NOMO-1 (cell line): ENCODE results near the gene AAK1.
A peak's percentile ranks its signal among the peaks of the same experiment; 100 is the strongest.

Experiments
- DNase-seq, 2 experiments: peaks; one replicate each; lab custom pipeline; 2025; ENCODE audit not compliant: unreplicated experiment in 2 of 2; lab: John Stamatoyannopoulos, UW

The AAK1 gene

GRCh38 chr2:69547984-69548715, 95.4 kb downstream of the AAK1 start:
- DNase-seq: peak in 1 of 2 experiments; percentile 10

GRCh38 chr2:69546646-69547045, 96.9 kb downstream of the AAK1 start:
- no peak for DNase-seq

- no peak for DNase-seq
These were observed 98.0 kb downstream of the AAK1 start for GRCh38 chr2:69545477-69545932.

GRCh38 chr2:69544951-69545350, 98.6 kb downstream of the AAK1 start:
- DNase-seq: no peak

- no peak for DNase-seq
These were observed 104.0 kb downstream of the AAK1 start for GRCh38 chr2:69539549-69539908.

- DNase-seq: no peak
These were observed 104.5 kb downstream of the AAK1 start for GRCh38 chr2:69538872-69539548.

GRCh38 chr2:69538249-69538648, 105.3 kb downstream of the AAK1 start:
- no peak for DNase-seq

- DNase-seq: peak; percentile 64 to 79
These were observed 107.7 kb downstream of the AAK1 start for GRCh38 chr2:69535817-69536241.

GRCh38 chr2:69531186-69531585, 112.4 kb downstream of the AAK1 start:
- DNase-seq: no peak

- DNase-seq: no peak
These were observed 114.1 kb downstream of the AAK1 start for GRCh38 chr2:69529480-69529879.

GRCh38 chr2:69525261-69525660, 118.3 kb downstream of the AAK1 start:
- DNase-seq: no peak

- DNase-seq: no peak
These were observed 118.7 kb downstream of the AAK1 start for GRCh38 chr2:69524799-69525198.

GRCh38 chr2:69521747-69522146, 121.8 kb downstream of the AAK1 start:
- DNase-seq: no peak

- DNase-seq: no peak
These were observed 124.7 kb downstream of the AAK1 start for GRCh38 chr2:69518841-69519240.

- DNase-seq: no peak
These were observed 126.1 kb downstream of the AAK1 start for GRCh38 chr2:69517410-69517809.

- no peak for DNase-seq
These were observed 128.7 kb downstream of the AAK1 start for GRCh38 chr2:69514819-69515218.

- DNase-seq: no peak
These were observed 129.1 kb downstream of the AAK1 start for GRCh38 chr2:69514406-69514805.

- no peak for DNase-seq
These were observed 131.1 kb downstream of the AAK1 start for GRCh38 chr2:69512446-69512845.

GRCh38 chr2:69510204-69510603, 133.3 kb downstream of the AAK1 start:
- DNase-seq: no peak

GRCh38 chr2:69509750-69510140, 133.8 kb downstream of the AAK1 start:
- no peak for DNase-seq

GRCh38 chr2:69509011-69509749, 134.4 kb downstream of the AAK1 start:
- peak; percentile 9 to 46 for DNase-seq

GRCh38 chr2:69505710-69506109, 137.8 kb downstream of the AAK1 start:
- peak; percentile 85 to 96 for DNase-seq
